Thyroid gland (tissue), 4 donors: Measurements from ENCODE around the gene SUCNR1. TPM values are rescaled to one million over a fixed set of nuclear protein-coding genes. Genes with fewer than 3 reads are reported as not detected.

Experiments used
- DNase-seq, 2 donors: peaks; one replicate each; pipeline ENCODE4 v3.0.0-alpha.2; 2019
- H3K27ac ChIP-seq, 3 donors: fragments of 200-600 bp; sonication (generic); 1 replicate in 2 of 3; 2 replicates in 1 of 3; pipeline ENCODE4 v1.5.1; 2016 to 2019; ENCODE audit warnings: mild to moderate bottlenecking in 1 of 3, moderate library complexity in 1 of 3
- H3K27me3 ChIP-seq: fragments of 200-600 bp; sonication (generic); one replicate; pipeline ENCODE4 v1.5.1; 2019
- H3K36me3 ChIP-seq, 2 donors: fragments of 200-600 bp; sonication (generic); one replicate each; pipeline ENCODE4 v1.5.1; 2016 to 2019
- H3K4me1 ChIP-seq, 2 donors: fragments of 200-600 bp; sonication (generic); one replicate each; pipeline ENCODE4 v1.5.1; 2017 to 2019
- H3K4me3 ChIP-seq, 3 donors: fragments of 200-600 bp; sonication (generic); replicated peaks in 1 of 3; 1 replicate in 2 of 3; 2 replicates in 1 of 3; pipeline ENCODE4 v1.5.1; 2016; ENCODE audit warnings: mild to moderate bottlenecking in 1 of 3
- H3K9me3 ChIP-seq: fragments of 200-600 bp; sonication (generic); one replicate; pipeline ENCODE4 v1.5.1; 2017
- POLR2A ChIP-seq, 2 donors: fragments of 450-650 bp; IDR thresholded peaks; one replicate each; pipeline ENCODE4 v1.6.1; 2017; ENCODE audit warnings: antibody characterized with exemption in 2 of 2, mild to moderate bottlenecking in 2 of 2, moderate library complexity in 1 of 2
- WGBS, 2 donors: methylation state at CpG; one replicate each; pipeline ENCODE4 v1.1.5; 2017; 5-methylcytosine and 5-hydroxymethylcytosine counted together
- intact Hi-C: fragments of 100-400 bp; cut with DNase I; formaldehyde crosslinking; loops from one replicate; pipeline ENCODE4 v1.15.1; 2023
- total RNA-seq, 4 donors: library from RNA; depleted of rRNA; stranded (reverse); fragments of >200 nt; gene quantifications; one replicate each; pipeline ENCODE4 v1.2.3, GENCODE V29; 2016
- TF ChIP-seq, protein P1 (sequence below), 6 experiments: fragments of 200-600 bp in 3 of 6; fragments of 450-650 bp in 3 of 6; sonication (generic) in 3 of 6; IDR thresholded peaks; one replicate each; pipeline ENCODE4 v1.5.1; 2016 to 2019; ENCODE audit warnings: antibody characterized with exemption in 6 of 6, mild to moderate bottlenecking in 2 of 6, inconsistent platforms in 1 of 6, moderate library complexity in 1 of 6

SUCNR1 gene
- total RNA-seq, 4 donors from 2014 or later, result 9.0 to 12.4 (median 10.4) TPM

DNA sequence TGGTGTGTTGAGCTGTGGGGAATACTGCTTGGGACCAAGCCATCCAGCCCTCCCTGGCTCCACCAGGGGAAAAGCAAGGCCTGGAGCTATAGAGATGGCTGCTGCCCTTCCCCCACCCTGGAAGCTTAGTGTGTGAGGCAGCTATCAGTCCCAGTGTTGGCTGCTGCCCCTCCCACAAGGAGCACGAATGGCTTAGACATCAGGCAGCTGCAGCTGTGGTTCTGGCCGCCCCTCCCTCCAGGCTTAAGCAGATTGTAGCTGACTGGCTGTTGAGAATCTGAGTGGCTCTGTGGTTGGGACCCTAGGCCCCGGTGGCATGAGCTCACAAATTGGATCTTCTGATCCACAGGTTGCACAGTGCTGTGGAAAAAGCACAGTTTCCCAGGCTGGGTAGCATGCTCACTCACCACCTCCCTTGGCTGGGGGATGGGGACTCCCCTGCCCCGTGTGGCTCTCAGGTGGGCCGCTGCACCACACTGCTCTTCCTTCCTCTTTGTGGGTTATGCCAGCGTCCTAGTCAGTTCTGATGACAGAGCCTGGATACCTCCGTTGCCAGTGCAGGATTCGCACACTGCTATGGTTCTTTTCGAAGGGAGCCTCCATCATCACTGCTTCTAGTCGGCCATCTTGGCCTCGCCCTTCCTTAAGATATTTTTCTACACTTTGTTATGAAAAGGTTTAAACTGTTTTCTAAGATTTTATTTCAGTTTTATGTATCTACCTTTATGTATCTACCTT, 21.2 kb upstream of the SUCNR1 start:
- Histone ChIP-seq H3K36me3 (no peaks in the 10 kb centered on the region), H3K9me3 (no peaks in the 10 kb centered on the region), H3K27me3 (no peaks in the 10 kb centered on the region), H3K27ac (no peak overlapping the region), H3K4me1 (no peaks in the 10 kb centered on the region), H3K4me3 (no peak overlapping the region)
- TF ChIP-seq, protein P1, sequence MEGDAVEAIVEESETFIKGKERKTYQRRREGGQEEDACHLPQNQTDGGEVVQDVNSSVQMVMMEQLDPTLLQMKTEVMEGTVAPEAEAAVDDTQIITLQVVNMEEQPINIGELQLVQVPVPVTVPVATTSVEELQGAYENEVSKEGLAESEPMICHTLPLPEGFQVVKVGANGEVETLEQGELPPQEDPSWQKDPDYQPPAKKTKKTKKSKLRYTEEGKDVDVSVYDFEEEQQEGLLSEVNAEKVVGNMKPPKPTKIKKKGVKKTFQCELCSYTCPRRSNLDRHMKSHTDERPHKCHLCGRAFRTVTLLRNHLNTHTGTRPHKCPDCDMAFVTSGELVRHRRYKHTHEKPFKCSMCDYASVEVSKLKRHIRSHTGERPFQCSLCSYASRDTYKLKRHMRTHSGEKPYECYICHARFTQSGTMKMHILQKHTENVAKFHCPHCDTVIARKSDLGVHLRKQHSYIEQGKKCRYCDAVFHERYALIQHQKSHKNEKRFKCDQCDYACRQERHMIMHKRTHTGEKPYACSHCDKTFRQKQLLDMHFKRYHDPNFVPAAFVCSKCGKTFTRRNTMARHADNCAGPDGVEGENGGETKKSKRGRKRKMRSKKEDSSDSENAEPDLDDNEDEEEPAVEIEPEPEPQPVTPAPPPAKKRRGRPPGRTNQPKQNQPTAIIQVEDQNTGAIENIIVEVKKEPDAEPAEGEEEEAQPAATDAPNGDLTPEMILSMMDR (IDR thresholded peaks at IDR 0.05), result no peak
- no peak for TF ChIP-seq POLR2A (IDR thresholded peaks at IDR 0.05)
- 86 to 93% methylated on average over 6 to 9 of the region's 11 CpGs for WGBS, 2 donors
- intact Hi-C loops, result no loop called here
- DNase-seq, result no peak

DNA sequence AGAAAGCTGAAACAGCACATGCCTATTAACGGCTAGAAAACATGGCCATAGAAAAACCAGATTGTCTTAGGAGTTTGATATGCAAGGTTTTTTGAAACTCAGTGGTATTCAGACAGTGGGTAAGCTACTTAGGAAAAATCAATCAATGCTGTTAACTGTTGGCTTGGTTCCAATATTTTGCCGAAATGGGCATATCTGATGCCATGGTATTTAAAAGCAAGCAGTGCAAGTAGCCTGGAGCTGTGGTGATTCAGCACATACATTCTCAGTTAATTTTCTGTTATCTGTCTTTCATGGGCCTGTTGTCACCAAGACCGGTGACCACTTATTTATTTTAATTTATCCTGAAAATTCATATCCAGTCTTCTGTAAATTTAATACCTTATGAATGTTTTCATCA, 17.3 kb upstream of the SUCNR1 start:
- Histone ChIP-seq H3K4me3 (no peak overlapping the region), H3K27ac (no peak overlapping the region), H3K36me3 (no peaks in the 10 kb centered on the region), H3K27me3 (no peaks in the 10 kb centered on the region), H3K4me1 (no peaks in the 10 kb centered on the region), H3K9me3 (no peaks in the 10 kb centered on the region)
- no peak for TF ChIP-seq POLR2A (IDR thresholded peaks at IDR 0.05)
- TF ChIP-seq, protein P1 (IDR thresholded peaks at IDR 0.05), result no peak
- 97 to 98% methylated on average over 3 of the region's 3 CpGs for WGBS, 2 donors
- no peak for DNase-seq
- intact Hi-C loops, result no loop called here

DNA sequence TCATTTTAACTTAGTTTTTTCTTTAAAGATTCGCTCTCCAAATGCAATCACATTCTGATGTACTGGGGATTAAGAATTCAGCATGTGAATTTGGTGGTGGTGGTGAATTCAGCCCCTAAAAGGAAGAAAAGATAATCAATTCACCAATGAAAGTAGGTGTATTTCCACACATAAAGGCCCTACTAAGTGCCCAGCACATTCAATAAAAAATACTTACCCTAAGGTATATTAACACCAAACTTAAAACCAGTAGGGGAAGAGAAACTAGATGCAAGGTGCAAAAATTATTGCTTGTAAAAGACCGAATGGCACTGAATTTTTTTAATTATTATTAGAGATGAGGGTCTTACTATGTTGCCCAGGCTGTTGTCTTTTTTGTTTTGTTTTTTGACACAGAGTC, 16.8 kb upstream of the SUCNR1 start:
- Histone ChIP-seq H3K4me3 (no peak overlapping the region), H3K36me3 (no peaks in the 10 kb centered on the region), H3K4me1 (no peaks in the 10 kb centered on the region), H3K9me3 (no peaks in the 10 kb centered on the region), H3K27me3 (no peaks in the 10 kb centered on the region), H3K27ac (no peak overlapping the region)
- TF ChIP-seq, protein P1 (IDR thresholded peaks at IDR 0.05), result no peak
- DNase-seq, result no peak
- intact Hi-C loops, result no loop called here
- 96 to 98% methylated on average over 2 of the region's 2 CpGs for WGBS, 2 donors

DNA sequence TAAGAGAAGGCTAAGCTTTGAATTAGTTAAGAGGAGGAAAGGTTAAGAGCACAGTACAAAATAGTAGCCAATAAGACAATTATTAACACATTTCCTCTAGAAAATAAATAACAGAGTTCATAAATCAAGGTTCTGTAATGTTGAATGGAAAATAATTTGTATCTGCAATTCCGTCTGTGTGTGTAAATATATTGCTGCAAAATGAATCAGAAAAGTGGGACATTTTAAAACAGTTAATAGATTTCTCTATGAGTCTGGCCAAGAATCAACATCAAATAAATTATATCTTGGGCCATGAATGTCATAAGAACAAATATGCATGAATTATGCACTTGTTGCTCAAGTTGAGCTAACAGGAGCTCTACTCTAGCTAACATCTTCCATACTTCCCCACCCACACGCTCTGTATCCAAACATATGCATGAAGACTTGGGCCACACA, 14.2 kb upstream of the SUCNR1 start:
- Histone ChIP-seq H3K4me1 (no peaks in the 10 kb centered on the region), H3K27me3 (no peaks in the 10 kb centered on the region), H3K27ac (no peak overlapping the region), H3K9me3 (no peaks in the 10 kb centered on the region), H3K36me3 (no peaks in the 10 kb centered on the region), H3K4me3 (no peak overlapping the region)
- DNase-seq, result no peak
- WGBS, 2 donors, result 83 to 84% methylated on average over 2 of the region's 2 CpGs
- intact Hi-C loops, result no loop called here
- TF ChIP-seq, protein P1 (IDR thresholded peaks at IDR 0.05), result no peak
- no peak for TF ChIP-seq POLR2A (IDR thresholded peaks at IDR 0.05)

DNA sequence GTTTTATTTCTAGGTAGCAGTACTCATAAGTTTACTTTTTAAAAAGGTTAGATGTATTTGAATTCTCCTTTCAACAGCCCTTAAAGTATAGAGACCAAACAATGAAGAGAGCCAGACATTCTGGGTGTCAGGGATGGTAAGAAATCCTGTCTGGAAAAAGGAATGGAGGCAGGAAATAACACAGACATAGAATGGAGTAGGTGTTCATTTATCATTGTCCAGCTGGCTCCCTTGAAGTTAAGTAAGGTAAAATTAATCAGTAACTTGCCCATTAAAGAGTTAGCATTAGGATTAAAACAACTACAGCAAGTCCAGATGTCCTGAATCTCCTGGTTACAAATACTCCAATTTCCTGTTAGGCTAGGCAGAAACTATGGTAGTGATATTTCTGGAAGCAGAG, 13.5 kb upstream of the SUCNR1 start:
- no peak for TF ChIP-seq POLR2A (IDR thresholded peaks at IDR 0.05)
- TF ChIP-seq, protein P1 (IDR thresholded peaks at IDR 0.05), result no peak

More for the DNA sequence above, 13.5 kb upstream of the SUCNR1 start:
- Histone ChIP-seq H3K27me3 (no peaks in the 10 kb centered on the region), H3K36me3 (no peaks in the 10 kb centered on the region), H3K9me3 (no peaks in the 10 kb centered on the region), H3K4me3 (no peak overlapping the region), H3K4me1 (no peaks in the 10 kb centered on the region), H3K27ac (no peak overlapping the region)
- intact Hi-C loops, result no loop called here
- no peak for DNase-seq
